CD14-positive monocyte (primary cell): ENCODE data around the gene HEXB. TPM values are rescaled to one million over a fixed set of nuclear protein-coding genes. Genes with fewer than 3 reads are reported as not detected.

Experiments used
- DNase-seq, 3 donors: peaks; one replicate each; pipeline ENCODE4 v3.0.0-alpha.2; 2011 to 2022
- H2AFZ ChIP-seq: 2 replicates; pipeline ENCODE4 v1.6.0; 2012; ENCODE audit warnings: mild to moderate bottlenecking, low read depth, low read length, inconsistent platforms; ENCODE audit not compliant: insufficient read depth, poor library complexity, severe bottlenecking
- H3K27ac ChIP-seq, 2 donors: 1 replicate in 1 of 2; 2 replicates in 1 of 2; pipeline ENCODE4 v1.5.1; 2012 to 2013; ENCODE audit warnings: low read length in 2 of 2, control low read depth in 1 of 2, inconsistent platforms in 1 of 2, low read depth in 1 of 2, mild to moderate bottlenecking in 1 of 2
- H3K27me3 ChIP-seq, 2 donors: one replicate each; pipeline versions ENCODE4 v1.6.0 to v1.6.1; 2011 to 2013; ENCODE audit warnings: low read length in 2 of 2; ENCODE audit not compliant: control insufficient read depth in 2 of 2, insufficient read depth in 2 of 2
- H3K36me3 ChIP-seq, 2 donors: replicated peaks in 1 of 2; 1 replicate in 1 of 2; 2 replicates in 1 of 2; pipeline versions ENCODE4 v1.5.1 to v1.6.1; 2012 to 2013; ENCODE audit warnings: low read length in 2 of 2, control low read depth in 1 of 2, inconsistent platforms in 1 of 2, mild to moderate bottlenecking in 1 of 2; ENCODE audit not compliant: insufficient read depth in 2 of 2, control insufficient read depth in 1 of 2
- H3K4me1 ChIP-seq, 2 donors: 1 replicate in 1 of 2; 2 replicates in 1 of 2; pipeline versions ENCODE4 v1.5.1 to v1.6.1; 2012 to 2013; ENCODE audit warnings: low read length in 2 of 2, control low read depth in 1 of 2, inconsistent platforms in 1 of 2, mild to moderate bottlenecking in 1 of 2, moderate library complexity in 1 of 2; ENCODE audit not compliant: insufficient read depth in 2 of 2, control insufficient read depth in 1 of 2
- H3K4me2 ChIP-seq: replicated peaks from 2 replicates; pipeline ENCODE3; 2012; ENCODE audit warnings: low read length, moderate library complexity, mild to moderate bottlenecking; ENCODE audit not compliant: poor library complexity, severe bottlenecking; ENCODE audit errors: extremely low read depth
- H3K4me3 ChIP-seq, 3 experiments: fragments of 200-600 bp in 1 of 3; sonication (generic) in 1 of 3; replicated peaks in 1 of 3; 1 replicate in 2 of 3; 2 replicates in 1 of 3; pipeline ENCODE4 v1.5.1; 2011 to 2013; ENCODE audit warnings: low read length in 3 of 3, mild to moderate bottlenecking in 3 of 3, control low read depth in 2 of 3, low read depth in 2 of 3, inconsistent platforms in 1 of 3, moderate library complexity in 1 of 3
- H3K79me2 ChIP-seq: 2 replicates; pipeline ENCODE4 v1.6.0; 2012; ENCODE audit warnings: mild to moderate bottlenecking, control low read depth, inconsistent platforms, low read length, moderate library complexity; ENCODE audit not compliant: insufficient read depth
- H3K9ac ChIP-seq: 2 replicates; pipeline ENCODE4 v1.6.0; 2017; ENCODE audit warnings: low read length, mild to moderate bottlenecking; ENCODE audit not compliant: insufficient read depth, poor library complexity, severe bottlenecking
- H3K9me3 ChIP-seq, 2 donors: replicated peaks in 1 of 2; 1 replicate in 1 of 2; 2 replicates in 1 of 2; pipeline versions ENCODE4 v1.5.1 to v1.6.1; 2012 to 2013; ENCODE audit warnings: low read length in 2 of 2, control low read depth in 1 of 2; ENCODE audit not compliant: control insufficient read depth in 1 of 2, insufficient read depth in 1 of 2
- H4K20me1 ChIP-seq: 2 replicates; pipeline ENCODE4 v1.6.0; 2012; ENCODE audit warnings: mild to moderate bottlenecking, low read length, control low read depth, moderate library complexity; ENCODE audit not compliant: insufficient read depth
- H3K27ac Mint-ChIP-seq, 7 donors: one replicate each; pipeline ENCODE4 v1.8.0; 2020; ENCODE audit warnings: mild to moderate bottlenecking in 7 of 7, mixed read lengths in 7 of 7, moderate library complexity in 6 of 7, inconsistent platforms in 2 of 7
- H3K27me3 Mint-ChIP-seq, 3 donors: one replicate each; pipeline ENCODE4 v1.8.0; 2021 to 2022; ENCODE audit warnings: low read depth in 3 of 3, mild to moderate bottlenecking in 3 of 3, mixed read lengths in 3 of 3, moderate library complexity in 3 of 3, inconsistent platforms in 1 of 3
- H3K36me3 Mint-ChIP-seq, 2 donors: one replicate each; pipeline ENCODE4 v1.8.0; 2020; ENCODE audit warnings: mixed read lengths in 2 of 2, inconsistent platforms in 1 of 2, mild to moderate bottlenecking in 1 of 2
- H3K4me1 Mint-ChIP-seq: one replicate; pipeline ENCODE4 v1.8.0; 2020; ENCODE audit warnings: mild to moderate bottlenecking, mixed read lengths
- H3K4me3 Mint-ChIP-seq, 2 donors: one replicate each; pipeline ENCODE4 v1.8.0; 2020; ENCODE audit warnings: mild to moderate bottlenecking in 2 of 2, mixed read lengths in 2 of 2, moderate library complexity in 1 of 2
- H3K9me3 Mint-ChIP-seq, 7 donors: one replicate each; pipeline ENCODE4 v1.8.0; 2020 to 2022; ENCODE audit warnings: mixed read lengths in 7 of 7, mild to moderate bottlenecking in 6 of 7, moderate library complexity in 6 of 7, inconsistent platforms in 2 of 7
- WGBS: methylation state at CpG from one replicate; pipeline ENCODE4 v1.1.5; 2013; ENCODE audit warnings: missing lambda C conversion rate; ENCODE audit not compliant: insufficient coverage; 5-methylcytosine and 5-hydroxymethylcytosine counted together
- intact Hi-C, 2 donors: fragments of 100-400 bp; cut with micrococcal nuclease; formaldehyde crosslinking; loops; one replicate each; pipeline versions ENCODE4 v1.15.0 to v1.15.1; 2023
- polyA plus RNA-seq, 3 donors: library from polyadenylated mRNA; depleted of rRNA in 1 of 3; unstranded in 2 of 3; stranded (reverse) in 1 of 3; fragments of 300-500 nt in 2 of 3; fragments of >200 nt in 1 of 3; fragmentation: Illumina TruSeq in 2 of 3; gene quantifications; 1 replicate in 2 of 3; 2 replicates in 1 of 3; pipeline ENCODE4 v1.2.3, GENCODE V29; 2012 to 2021
- TF ChIP-seq, protein P1 (sequence below): fragments of 200-600 bp; IDR thresholded peaks from one replicate; pipeline ENCODE4 v1.8.0; 2022; ENCODE audit warnings: antibody characterized with exemption, mild to moderate bottlenecking

The HEXB gene
- polyA plus RNA-seq, 3 donors: 158 to 518 (median 470) TPM

DNA sequence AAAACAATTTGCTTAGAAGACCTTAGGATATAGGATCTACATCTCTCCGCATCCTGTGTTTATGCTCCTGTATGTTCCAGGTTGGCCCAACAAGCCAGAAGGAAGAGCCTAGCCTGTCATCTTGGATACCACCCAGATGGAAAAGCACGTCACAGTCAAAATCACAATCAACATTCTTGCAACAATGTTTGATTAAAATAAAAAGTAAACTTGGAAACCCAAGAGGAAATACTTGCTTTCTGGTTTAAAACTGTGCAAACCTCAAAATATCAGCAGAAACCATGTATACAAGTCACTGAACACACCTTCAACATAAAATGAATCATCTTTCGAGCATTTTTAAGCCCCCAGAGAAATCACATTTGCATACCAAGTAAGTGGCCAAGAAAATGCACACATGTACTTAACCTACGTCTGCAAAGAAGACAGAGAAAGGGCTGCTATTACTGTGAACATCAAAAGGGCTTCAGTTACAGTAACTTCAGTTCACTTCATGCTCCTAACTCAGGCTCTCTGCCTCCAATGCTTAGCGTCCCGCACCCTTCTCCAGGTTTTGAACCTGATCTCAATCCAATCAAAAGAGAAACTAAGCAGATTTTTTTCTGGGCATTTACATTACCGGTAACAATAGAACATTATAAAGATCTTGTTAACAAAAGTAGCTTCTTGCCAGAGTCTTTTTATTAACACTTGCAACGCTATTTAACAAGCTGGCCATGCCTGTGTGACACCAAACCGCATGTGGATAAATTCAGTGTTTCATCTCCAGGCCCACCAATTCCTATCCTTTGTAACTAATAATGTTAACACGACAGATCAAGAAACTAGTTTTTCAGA, 45.8 kb upstream of the HEXB start:
- H3K36me3 ChIP-seq: peaks cover 20% of the 10 kb centered on the region in 2 donors
- peak overlapping the region; percentile 95 for H2AFZ ChIP-seq
- H3K27me3 ChIP-seq: no peaks in the 10 kb centered on the region
- peaks cover 64% of the 10 kb centered on the region for H3K4me1 Mint-ChIP-seq
- peaks cover 51% of the 10 kb centered on the region for H4K20me1 ChIP-seq
- H3K79me2 ChIP-seq: peaks cover 55% of the 10 kb centered on the region
- WGBS: 14% methylated on average over 10 of the region's 10 CpGs
- peak overlapping the region; percentile 91 to 95 for H3K27ac ChIP-seq
- TF ChIP-seq, protein P1, sequence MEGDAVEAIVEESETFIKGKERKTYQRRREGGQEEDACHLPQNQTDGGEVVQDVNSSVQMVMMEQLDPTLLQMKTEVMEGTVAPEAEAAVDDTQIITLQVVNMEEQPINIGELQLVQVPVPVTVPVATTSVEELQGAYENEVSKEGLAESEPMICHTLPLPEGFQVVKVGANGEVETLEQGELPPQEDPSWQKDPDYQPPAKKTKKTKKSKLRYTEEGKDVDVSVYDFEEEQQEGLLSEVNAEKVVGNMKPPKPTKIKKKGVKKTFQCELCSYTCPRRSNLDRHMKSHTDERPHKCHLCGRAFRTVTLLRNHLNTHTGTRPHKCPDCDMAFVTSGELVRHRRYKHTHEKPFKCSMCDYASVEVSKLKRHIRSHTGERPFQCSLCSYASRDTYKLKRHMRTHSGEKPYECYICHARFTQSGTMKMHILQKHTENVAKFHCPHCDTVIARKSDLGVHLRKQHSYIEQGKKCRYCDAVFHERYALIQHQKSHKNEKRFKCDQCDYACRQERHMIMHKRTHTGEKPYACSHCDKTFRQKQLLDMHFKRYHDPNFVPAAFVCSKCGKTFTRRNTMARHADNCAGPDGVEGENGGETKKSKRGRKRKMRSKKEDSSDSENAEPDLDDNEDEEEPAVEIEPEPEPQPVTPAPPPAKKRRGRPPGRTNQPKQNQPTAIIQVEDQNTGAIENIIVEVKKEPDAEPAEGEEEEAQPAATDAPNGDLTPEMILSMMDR: no peak
- H3K4me1 ChIP-seq: peaks cover 46 to 60% of the 10 kb centered on the region in 2 donors
- peak overlapping the region; percentile 95 for H3K4me2 ChIP-seq
- H3K9me3 ChIP-seq: no peaks in the 10 kb centered on the region
- H3K36me3 Mint-ChIP-seq: peaks cover 22 to 31% of the 10 kb centered on the region in 2 donors
- intact Hi-C loops: no loop called here
- H3K4me3 ChIP-seq: peak overlapping the region; percentile 76 to 86 (median 85)
- H3K4me3 Mint-ChIP-seq: peak overlapping the region; percentile 98
- H3K27me3 Mint-ChIP-seq: peaks cover 0 to 3% (median 0%) of the 10 kb centered on the region in 3 donors
- H3K27ac Mint-ChIP-seq: peak overlapping the region; percentile 93 to 98 (median 96)
- H3K9ac ChIP-seq: peak overlapping the region; percentile 83
- peaks cover 0 to 2% (median 0%) of the 10 kb centered on the region in 7 donors for H3K9me3 Mint-ChIP-seq
- DNase-seq: no peak

DNA sequence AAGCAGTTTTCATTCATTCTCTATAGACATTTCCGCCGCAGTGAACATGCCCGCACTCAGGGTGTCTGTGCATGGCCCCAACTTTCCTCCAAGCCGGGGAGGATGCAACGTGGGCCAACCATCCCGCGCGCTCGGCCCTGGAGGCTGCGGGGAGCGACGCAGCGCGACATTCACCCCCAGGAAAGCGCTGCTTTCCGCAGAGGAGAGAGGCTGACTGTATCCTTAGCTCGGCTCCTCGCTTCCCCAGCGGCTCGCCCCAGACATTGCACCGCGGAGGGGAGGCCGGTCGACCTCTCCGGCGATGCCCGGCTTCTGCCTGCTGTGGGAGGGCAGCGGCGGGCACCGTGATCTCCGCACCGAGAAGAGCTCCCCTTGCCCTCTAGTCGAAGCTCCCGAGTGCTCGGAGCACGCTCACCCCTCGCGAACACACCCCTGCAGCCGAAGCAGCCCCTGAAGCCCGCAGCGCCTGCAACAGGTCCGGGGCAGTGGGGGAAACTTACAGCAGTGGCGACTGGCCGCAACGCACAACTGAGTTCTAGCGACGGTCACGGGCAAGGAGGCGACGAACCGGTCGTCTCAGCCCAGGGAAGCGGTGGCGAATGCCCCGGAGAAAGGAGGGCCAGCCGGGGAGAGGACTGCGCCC, 45.1 kb upstream of the HEXB start:
- peak overlapping the region; percentile 95 for H2AFZ ChIP-seq
- peak overlapping the region; percentile 95 for H3K4me2 ChIP-seq
- H3K27ac ChIP-seq: peak overlapping the region; percentile 91 to 95
- no peaks in the 10 kb centered on the region for H3K9me3 ChIP-seq
- peaks cover 51 to 68% of the 10 kb centered on the region in 2 donors for H3K4me1 ChIP-seq
- Mint-ChIP-seq H3K36me3 (peaks cover 16 to 23% of the 10 kb centered on the region in 2 donors), H3K27ac (peak overlapping the region; percentile 93 to 98 (median 96)), H3K4me3 (peak overlapping the region; percentile 98), H3K4me1 (peaks cover 69% of the 10 kb centered on the region), H3K27me3 (peaks cover 0 to 3% (median 0%) of the 10 kb centered on the region in 3 donors), H3K9me3 (peaks cover 0 to 4% (median 0%) of the 10 kb centered on the region in 7 donors)
- H4K20me1 ChIP-seq: peaks cover 46% of the 10 kb centered on the region
- H3K27me3 ChIP-seq: no peaks in the 10 kb centered on the region
- TF ChIP-seq, protein P1: peak; percentile 4
- peaks cover 13% of the 10 kb centered on the region in 2 donors for H3K36me3 ChIP-seq
- H3K9ac ChIP-seq: peak overlapping the region; percentile 83
- peak; percentile 46 to 51 (median 51) for DNase-seq
- under 1% methylated on average over 57 of the region's 57 CpGs for WGBS
- intact Hi-C loops: loop anchor here in 1 of 2 donors (5.0 to 10.0 kb wide), 2 partner anchors 208 to 365 kb away; no protein-coding TSS in a partner anchor
- H3K4me3 ChIP-seq: peak overlapping the region; percentile 76 to 86 (median 85)
- peaks cover 49% of the 10 kb centered on the region for H3K79me2 ChIP-seq
